HAP-1 (cell line): ENCODE data around the gene MED13.
"Not testable (repeated sequence)": the region's sequence is repeated elsewhere in the genome, so short reads cannot be mapped to it uniquely, and the experiment has no call there.

Experiments used
- DNase-seq, 2 experiments: peaks; one replicate each; pipeline ENCODE4 v3.0.0-alpha.2; 2016 to 2020; ENCODE audit warnings: low spot score in 2 of 2
- H3K27me3 ChIP-seq: fragments of 250-450 bp; sonication (Bioruptor Pico); 2 replicates; pipeline ENCODE4 v1.5.1; 2020; ENCODE audit warnings: low read depth, mild to moderate bottlenecking, moderate library complexity
- H3K36me3 ChIP-seq: fragments of 250-450 bp; sonication (Bioruptor Pico); replicated peaks from 2 replicates; pipeline ENCODE4 v1.5.1; 2020; ENCODE audit warnings: mild to moderate bottlenecking
- H3K4me1 ChIP-seq: fragments of 250-450 bp; sonication (Bioruptor Pico); 2 replicates; pipeline ENCODE4 v1.5.1; 2020; ENCODE audit warnings: mild to moderate bottlenecking
- H3K4me3 ChIP-seq: fragments of 250-450 bp; sonication (Bioruptor Pico); 2 replicates; pipeline ENCODE4 v1.5.1; 2020; ENCODE audit warnings: mild to moderate bottlenecking, moderate library complexity
- H3K9me3 ChIP-seq: fragments of 250-450 bp; sonication (Bioruptor Pico); 2 replicates; pipeline ENCODE4 v1.5.1; 2020; ENCODE audit warnings: mild to moderate bottlenecking, moderate library complexity
- in situ Hi-C: fragments of 300-500 bp; cut with MboI; formaldehyde crosslinking; loops from 3 replicates; pipeline ENCODE4 v1.14.3; 2020; ENCODE audit warnings: low sequenced_read_pairs, inconsistent platforms, mixed read lengths

The MED13 gene

GRCh38 chr17:62024866-62025265, 40.2 kb downstream of the MED13 start:
- DNase-seq = peak; percentile 23 to 69
- Histone ChIP-seq H3K4me3 (no peak overlapping the region), H3K4me1 (peaks cover 26% of the 10 kb centered on the region), H3K36me3 (peaks cover 52% of the 10 kb centered on the region), H3K27me3 (no peaks in the 10 kb centered on the region), H3K9me3 (no peaks in the 10 kb centered on the region)
- in situ Hi-C loops = no loop called here

GRCh38 chr17:62017912-62018311, 47.2 kb downstream of the MED13 start:
- in situ Hi-C loops = no loop called here
- Histone ChIP-seq H3K4me1 (no peaks in the 10 kb centered on the region), H3K27me3 (no peaks in the 10 kb centered on the region), H3K4me3 (no peak overlapping the region), H3K9me3 (no peaks in the 10 kb centered on the region), H3K36me3 (peaks cover 26% of the 10 kb centered on the region)
- DNase-seq = no peak

- peaks cover 22% of the 10 kb centered on the region for H3K36me3 ChIP-seq
Measured at GRCh38 chr17:62017496-62017895, 47.6 kb downstream of the MED13 start.

GRCh38 chr17:62014526-62014925, 50.6 kb downstream of the MED13 start:
- H3K9me3 ChIP-seq = no peaks in the 10 kb centered on the region
- H3K4me3 ChIP-seq = no peak overlapping the region
- in situ Hi-C loops = no loop called here
- H3K27me3 ChIP-seq = no peaks in the 10 kb centered on the region
- peaks cover 39% of the 10 kb centered on the region for H3K36me3 ChIP-seq
- no peaks in the 10 kb centered on the region for H3K4me1 ChIP-seq
- no peak for DNase-seq

More at GRCh38 chr17:62017496-62017895, 47.6 kb downstream of the MED13 start:
- Histone ChIP-seq H3K27me3 (no peaks in the 10 kb centered on the region), H3K4me3 (no peak overlapping the region), H3K9me3 (no peaks in the 10 kb centered on the region), H3K4me1 (no peaks in the 10 kb centered on the region)
- in situ Hi-C loops = no loop called here
- no peak for DNase-seq

GRCh38 chr17:62009220-62009619, 55.9 kb downstream of the MED13 start:
- DNase-seq = no peak
- H3K27me3 ChIP-seq = no peaks in the 10 kb centered on the region
- in situ Hi-C loops = no loop called here
- peaks cover 42% of the 10 kb centered on the region for H3K36me3 ChIP-seq
- no peaks in the 10 kb centered on the region for H3K9me3 ChIP-seq
- no peaks in the 10 kb centered on the region; the same call in 1 of the 2 replicates for H3K4me1 ChIP-seq
- H3K4me3 ChIP-seq = no peak overlapping the region

GRCh38 chr17:62008294-62008693, 56.8 kb downstream of the MED13 start:
- Histone ChIP-seq H3K9me3 (no peaks in the 10 kb centered on the region), H3K4me3 (no peak overlapping the region), H3K36me3 (peaks cover 40% of the 10 kb centered on the region), H3K4me1 (no peaks in the 10 kb centered on the region; the same call in 1 of the 2 replicates), H3K27me3 (no peaks in the 10 kb centered on the region)
- in situ Hi-C loops = no loop called here
- no peak for DNase-seq

- H3K27me3 ChIP-seq = no peaks in the 10 kb centered on the region
- H3K36me3 ChIP-seq = peaks cover 18% of the 10 kb centered on the region
- peaks cover 9% of the 10 kb centered on the region for H3K4me1 ChIP-seq
- no peak overlapping the region for H3K4me3 ChIP-seq
- no peak for DNase-seq
- in situ Hi-C loops = no loop called here
- H3K9me3 ChIP-seq = no peaks in the 10 kb centered on the region
Measured at GRCh38 chr17:62004388-62004787, 60.7 kb downstream of the MED13 start.

- H3K36me3 ChIP-seq = peaks cover 14% of the 10 kb centered on the region
- DNase-seq, H3K9me3 ChIP-seq, H3K27me3 ChIP-seq, in situ Hi-C loops, H3K4me3 ChIP-seq: not testable (repeated sequence)
- peaks cover 17% of the 10 kb centered on the region for H3K4me1 ChIP-seq
Measured at GRCh38 chr17:62003141-62003540, 61.9 kb downstream of the MED13 start.

- no peaks in the 10 kb centered on the region for H3K9me3 ChIP-seq
- peaks cover 14% of the 10 kb centered on the region for H3K36me3 ChIP-seq
- H3K27me3 ChIP-seq = no peaks in the 10 kb centered on the region
- H3K4me3 ChIP-seq = no peak overlapping the region
- in situ Hi-C loops = no loop called here
- DNase-seq = no peak
- H3K4me1 ChIP-seq = peaks cover 28% of the 10 kb centered on the region
Measured at GRCh38 chr17:62001105-62001504, 64.0 kb downstream of the MED13 start.

GRCh38 chr17:62000186-62000585, 64.9 kb downstream of the MED13 start:
- Histone ChIP-seq H3K4me3 (no peak overlapping the region), H3K9me3 (no peaks in the 10 kb centered on the region), H3K27me3 (no peaks in the 10 kb centered on the region), H3K4me1 (peaks cover 28% of the 10 kb centered on the region), H3K36me3 (peaks cover 11% of the 10 kb centered on the region)
- DNase-seq = no peak
- in situ Hi-C loops = no loop called here

- H3K27me3 ChIP-seq, DNase-seq, H3K9me3 ChIP-seq, in situ Hi-C loops, H3K36me3 ChIP-seq, H3K4me3 ChIP-seq: not testable (repeated sequence)
- peaks cover 28% of the 10 kb centered on the region for H3K4me1 ChIP-seq
Measured at GRCh38 chr17:61998534-61998933, 66.5 kb downstream of the MED13 start.

- Histone ChIP-seq H3K27me3 (no peaks in the 10 kb centered on the region), H3K4me3 (no peak overlapping the region), H3K9me3 (no peaks in the 10 kb centered on the region), H3K4me1 (peaks cover 28% of the 10 kb centered on the region), H3K36me3 (peaks cover 6% of the 10 kb centered on the region)
- in situ Hi-C loops = no loop called here
- DNase-seq = peak in 1 of 2 experiments; percentile 36
Measured at GRCh38 chr17:61997664-61998063, 67.4 kb downstream of the MED13 start.

- Histone ChIP-seq H3K36me3 (peaks cover 11% of the 10 kb centered on the region), H3K4me3 (no peak overlapping the region), H3K4me1 (peaks cover 28% of the 10 kb centered on the region), H3K27me3 (no peaks in the 10 kb centered on the region), H3K9me3 (no peaks in the 10 kb centered on the region)
- DNase-seq = no peak
- in situ Hi-C loops = no loop called here
Measured at GRCh38 chr17:61996916-61997605, 68.0 kb downstream of the MED13 start.

- no peaks in the 10 kb centered on the region for H3K4me1 ChIP-seq
- H3K4me3 ChIP-seq = no peak overlapping the region
- DNase-seq = no peak
- in situ Hi-C loops = no loop called here
- no peaks in the 10 kb centered on the region for H3K27me3 ChIP-seq
- peaks cover 29% of the 10 kb centered on the region for H3K36me3 ChIP-seq
- no peaks in the 10 kb centered on the region for H3K9me3 ChIP-seq
Measured at GRCh38 chr17:61989509-61989908, 75.6 kb downstream of the MED13 start.

GRCh38 chr17:61986898-61987297, 78.2 kb downstream of the MED13 start:
- H3K4me3 ChIP-seq = no peak overlapping the region
- no peaks in the 10 kb centered on the region for H3K9me3 ChIP-seq
- H3K36me3 ChIP-seq = peaks cover 37% of the 10 kb centered on the region
- DNase-seq = no peak
- no peaks in the 10 kb centered on the region for H3K27me3 ChIP-seq
- no peaks in the 10 kb centered on the region for H3K4me1 ChIP-seq
- in situ Hi-C loops = no loop called here
